GM21737 (cell line): ENCODE measurements around the gene CBLB.

ENCODE experiments used
- ATAC-seq: cut with Tn5 transposase; IDR thresholded peaks from one replicate; pipeline ENCODE4 v1.9.1; 2021; ENCODE audit warnings: mild to moderate bottlenecking, moderate library complexity; ENCODE audit not compliant: unreplicated experiment

The CBLB gene

DNA sequence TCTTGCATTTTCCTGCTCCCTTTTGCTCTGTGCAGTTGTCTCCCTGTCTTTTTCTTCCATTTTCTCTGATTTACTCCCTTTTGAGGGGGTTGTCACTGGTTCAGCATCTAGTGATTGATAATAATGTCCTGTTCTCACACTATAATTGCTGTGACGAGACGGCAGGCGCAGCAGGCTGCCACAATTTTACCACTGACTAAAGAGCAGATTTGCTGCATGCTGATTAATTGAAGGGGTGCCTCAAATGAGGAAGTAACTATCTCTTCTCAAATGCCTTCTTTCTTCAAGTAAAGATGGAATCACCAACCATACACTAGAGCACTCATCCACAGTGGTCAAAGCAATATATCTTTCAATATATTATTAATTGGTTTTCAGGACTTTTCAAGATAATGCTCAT lies 219.3 kb downstream of the CBLB start:
- no peak for ATAC-seq

DNA sequence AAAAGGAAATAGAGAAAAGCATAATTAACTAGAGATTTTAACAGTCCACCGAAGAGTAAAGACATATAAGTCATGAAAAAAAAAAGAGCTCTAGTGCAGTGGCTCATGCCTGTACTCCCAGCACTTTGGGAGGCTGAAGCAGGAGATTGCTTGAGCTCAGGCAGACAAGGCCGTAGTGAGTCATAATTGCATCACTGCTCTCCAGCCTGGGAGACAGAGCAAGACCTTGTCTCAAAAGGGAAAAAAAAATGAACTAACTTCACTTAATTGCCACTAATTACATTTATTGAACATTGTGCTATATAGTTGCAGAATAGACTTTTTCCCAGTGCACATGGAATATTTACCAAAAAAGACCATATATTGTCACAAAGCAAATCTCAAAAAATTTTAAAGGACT lies 221.8 kb downstream of the CBLB start:
- ATAC-seq, result no peak

DNA sequence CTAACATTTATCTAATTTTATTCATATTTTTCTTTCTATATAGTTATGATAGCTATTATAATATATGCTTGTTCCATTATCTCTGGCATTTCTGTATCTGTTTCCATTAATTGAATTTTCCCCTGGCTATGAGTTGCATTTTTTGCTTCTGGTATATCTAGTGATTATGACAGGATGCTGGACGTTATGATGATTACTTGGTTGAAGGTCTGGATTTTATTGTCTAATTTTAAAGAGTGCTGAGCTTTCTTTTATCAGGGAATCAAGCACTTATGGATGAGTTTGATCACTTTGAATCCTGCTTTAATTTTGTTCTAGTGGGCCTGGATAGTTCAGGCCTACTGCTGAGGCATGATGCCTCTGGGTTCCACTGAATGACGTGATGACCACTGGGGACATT lies 229.7 kb downstream of the CBLB start:
- ATAC-seq, result no peak

DNA sequence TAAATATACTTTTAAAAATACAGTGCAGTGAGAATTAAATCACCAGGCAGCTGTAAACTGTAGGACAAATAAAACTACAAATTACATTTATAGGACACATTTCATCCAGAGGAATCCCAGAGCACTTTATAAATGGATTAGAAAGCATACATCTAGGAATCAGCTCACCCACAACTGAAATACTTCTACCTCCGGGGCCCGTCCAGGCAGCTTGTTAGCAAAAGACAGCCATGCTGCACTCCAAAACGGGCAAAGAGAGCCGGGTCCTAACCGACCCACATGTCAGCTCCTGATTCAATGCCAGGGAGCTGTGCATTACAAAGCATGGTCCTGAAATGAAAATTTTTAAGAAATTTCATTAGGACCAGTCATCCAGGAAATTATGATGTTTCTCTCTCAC lies 234.1 kb downstream of the CBLB start:
- no peak for ATAC-seq

DNA sequence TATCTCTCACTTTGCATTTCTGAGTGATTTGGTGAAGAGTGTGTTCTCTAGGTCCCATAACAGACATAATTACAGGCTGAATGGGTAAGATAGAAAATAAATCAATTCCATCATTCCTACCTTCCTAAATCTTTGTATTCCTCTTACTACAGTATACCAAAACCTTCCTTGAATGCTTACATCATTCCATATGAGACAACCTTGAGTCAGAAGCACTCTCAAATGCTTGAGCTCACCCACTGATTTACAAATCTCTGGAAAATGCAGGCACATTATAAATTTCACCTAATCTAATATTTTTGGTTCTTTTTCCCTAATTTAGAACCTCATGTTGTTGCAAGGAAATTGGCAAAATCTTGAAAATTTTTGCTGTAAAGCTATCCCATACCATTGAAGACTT lies 239.1 kb downstream of the CBLB start:
- no peak for ATAC-seq

- ATAC-seq, result no peak
Measured at GRCh38 chr3:105626739-105627138, 242.1 kb downstream of the CBLB start.

GRCh38 chr3:105622169-105622568 lies 246.6 kb downstream of the CBLB start:
- no peak for ATAC-seq

DNA sequence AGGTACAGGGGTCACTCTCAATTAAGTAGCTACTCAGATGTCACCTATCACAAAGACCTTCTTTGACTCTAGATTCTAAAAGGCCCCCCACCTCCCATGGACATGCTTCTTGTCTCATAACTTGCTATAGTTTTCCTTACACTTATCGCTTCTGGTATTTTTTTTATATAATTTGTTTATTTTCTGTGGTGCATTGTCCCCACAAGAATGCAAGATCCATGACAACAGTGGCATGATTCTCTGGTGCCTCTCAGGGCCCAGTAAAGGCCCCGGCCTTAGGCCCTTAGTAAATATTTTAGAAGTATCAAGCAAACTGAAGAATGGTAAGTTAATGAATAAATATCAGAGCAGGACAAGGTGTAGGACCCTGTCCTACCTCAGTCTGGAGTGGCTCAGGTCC lies 248.6 kb downstream of the CBLB start:
- no peak for ATAC-seq

DNA sequence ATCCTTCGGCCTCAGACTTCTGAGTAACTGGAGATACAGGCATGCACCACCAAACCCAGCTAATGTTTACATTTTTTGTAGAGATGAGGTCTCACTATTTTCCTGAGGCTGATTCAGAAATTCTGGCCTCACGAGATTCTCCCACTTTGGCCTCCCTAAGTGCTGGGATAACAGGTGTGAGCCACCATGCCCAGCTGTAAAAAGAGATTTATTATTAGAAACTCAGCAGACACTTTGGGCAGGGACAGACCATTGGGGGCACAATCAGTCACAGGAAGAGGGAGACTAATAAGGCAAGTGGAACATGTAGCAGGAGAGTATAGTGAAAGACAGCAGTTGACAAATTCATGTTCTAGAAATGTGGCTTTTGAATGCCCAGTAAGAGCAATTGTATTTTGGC lies 249.2 kb downstream of the CBLB start:
- no peak for ATAC-seq

DNA sequence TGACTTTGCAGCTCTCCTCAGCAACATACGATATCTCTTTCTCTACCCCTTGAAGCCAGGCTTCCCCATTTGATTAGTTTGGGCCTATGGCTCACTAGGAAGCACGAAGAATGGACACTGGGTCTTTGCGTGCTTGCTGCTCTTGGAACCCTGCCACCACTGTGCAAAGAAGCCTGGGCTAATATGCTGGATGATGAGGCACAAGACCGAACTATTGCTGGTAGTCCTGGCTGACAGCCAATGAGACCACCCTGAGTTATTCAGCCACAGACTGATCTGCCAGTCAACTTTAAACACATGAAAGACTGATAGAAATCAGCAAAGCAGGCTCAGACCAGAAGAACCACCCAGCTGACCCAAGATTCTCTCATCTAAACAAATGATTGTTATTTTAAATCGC lies 250.3 kb downstream of the CBLB start:
- ATAC-seq, result no peak

DNA sequence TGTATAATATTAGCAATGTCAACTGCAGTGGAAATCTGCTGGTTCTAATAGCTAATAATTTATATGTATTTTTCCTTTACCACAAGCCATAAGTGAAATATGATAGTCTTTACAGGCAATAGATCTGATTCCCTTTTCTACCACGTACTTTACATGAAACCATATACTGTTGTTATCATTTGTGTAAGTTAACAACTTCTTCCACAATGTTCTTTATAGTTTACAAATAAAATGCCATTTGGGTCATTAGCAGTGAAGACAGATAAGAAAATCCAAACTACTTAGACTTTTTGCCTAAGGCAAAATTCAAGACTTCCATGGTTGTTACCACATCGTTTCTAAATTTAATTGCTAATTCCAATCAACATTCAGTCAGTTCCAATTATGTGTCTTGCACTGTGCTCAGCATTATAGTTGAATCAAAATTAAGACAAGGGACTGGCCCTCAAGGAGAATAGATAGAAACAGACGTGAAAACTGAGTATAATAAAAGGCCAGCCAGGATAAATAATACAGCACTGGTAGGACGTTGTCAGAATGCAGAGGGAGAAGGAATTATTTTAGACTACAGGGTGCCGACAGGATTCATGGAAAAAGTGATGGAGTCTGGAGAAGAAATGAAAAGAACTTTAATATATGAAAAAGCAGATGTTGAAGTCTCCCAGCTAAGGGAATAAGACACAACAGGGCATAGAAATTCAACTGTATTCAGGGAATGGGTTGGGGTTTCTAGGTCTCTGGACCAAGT lies 252.3 kb downstream of the CBLB start:
- ATAC-seq, result no peak

GRCh38 chr3:105615814-105616213 lies 253.0 kb downstream of the CBLB start:
- no peak for ATAC-seq

DNA sequence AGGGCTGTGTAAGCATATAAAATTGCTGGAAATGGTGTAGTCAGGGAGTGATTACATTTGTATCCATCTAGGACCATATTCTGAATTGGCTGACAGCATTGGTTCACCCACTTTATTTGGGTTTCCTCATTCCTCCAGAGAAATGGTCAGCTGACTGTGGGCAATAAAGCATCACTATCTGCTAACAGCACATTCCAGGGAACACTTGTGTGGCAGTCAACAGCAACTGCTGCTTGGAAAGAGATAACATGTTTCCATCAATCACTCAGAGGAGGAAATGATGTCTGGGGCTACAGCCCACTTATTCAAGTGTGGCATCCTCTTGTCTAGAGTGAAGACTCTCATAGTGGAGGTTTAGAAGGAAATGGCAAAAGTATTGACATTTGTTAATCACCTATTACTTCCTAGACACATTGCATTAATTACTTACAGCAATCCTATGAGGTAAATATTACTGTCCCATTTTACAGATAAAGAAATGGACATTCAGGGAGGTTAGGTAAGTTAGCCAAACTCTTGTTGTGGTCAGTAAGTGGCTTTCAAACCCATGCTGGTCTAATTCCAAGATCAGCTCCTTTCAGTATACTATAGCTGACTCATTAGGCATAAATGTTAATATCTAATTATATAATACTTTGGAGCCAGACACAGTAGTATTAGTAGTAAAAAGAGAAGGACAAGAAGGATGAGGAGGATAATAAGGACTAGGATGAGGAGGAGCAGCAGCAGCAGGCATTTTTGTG lies 254.4 kb downstream of the CBLB start:
- no peak for ATAC-seq

DNA sequence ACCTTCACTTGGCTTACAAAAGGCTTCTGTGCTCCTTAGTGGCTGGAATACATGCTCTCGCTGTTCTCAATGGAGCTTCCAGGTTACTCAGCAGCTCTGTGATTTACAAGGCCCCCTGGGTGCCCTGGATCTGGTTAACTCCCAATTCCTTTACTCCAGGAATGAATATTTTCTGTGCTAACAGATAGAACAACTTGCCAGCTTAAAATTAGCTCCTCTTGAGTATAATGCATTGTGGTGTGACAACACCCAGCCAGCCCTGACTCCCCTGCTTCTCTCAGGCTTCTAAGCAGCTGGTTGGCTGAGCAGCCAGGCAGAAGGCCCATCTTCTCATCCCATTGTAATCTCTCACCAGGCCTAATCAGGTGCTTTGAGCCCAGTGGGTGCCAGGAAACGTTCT lies 255.7 kb downstream of the CBLB start:
- no peak for ATAC-seq

DNA sequence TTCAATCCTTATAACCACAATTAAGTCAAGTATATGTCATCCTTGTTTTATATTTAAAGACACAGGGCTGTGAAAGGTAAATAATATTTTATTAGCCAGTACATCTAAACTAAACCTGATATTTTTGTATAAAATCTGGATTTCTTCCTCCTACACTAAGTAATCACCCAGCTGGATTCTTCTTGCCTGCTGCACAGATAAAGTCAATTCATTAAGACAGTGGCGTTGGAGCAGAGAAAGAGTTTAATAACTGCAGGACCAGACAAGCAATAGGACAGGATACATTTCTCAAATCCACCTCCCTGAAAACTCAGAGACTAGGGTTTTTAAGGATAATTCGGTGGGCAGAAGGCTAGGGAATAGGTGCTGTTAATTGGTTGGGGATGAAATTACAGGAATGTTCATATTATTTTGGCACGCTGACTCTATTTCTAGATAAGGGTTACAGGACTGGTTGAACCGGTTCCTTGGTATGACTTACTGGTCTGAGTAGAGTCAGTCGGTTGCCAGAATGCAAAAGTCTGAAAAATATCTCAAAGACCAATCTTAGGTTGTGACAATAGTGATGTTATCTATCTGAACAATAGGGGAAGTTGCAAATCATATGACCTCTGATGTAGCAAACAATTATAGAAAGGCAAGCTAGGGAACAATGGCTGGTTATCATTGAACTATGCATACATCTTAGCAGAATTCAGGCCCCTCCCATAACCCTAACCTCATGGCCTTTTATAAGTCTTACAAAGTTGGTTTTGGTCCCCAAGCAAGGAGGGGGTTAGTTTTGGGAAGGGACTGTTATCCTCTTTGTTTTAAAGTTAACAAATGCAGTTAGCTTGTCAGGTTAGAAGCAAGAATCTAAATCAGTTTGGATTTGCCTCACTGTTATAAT lies 257.3 kb downstream of the CBLB start:
- no peak for ATAC-seq

DNA sequence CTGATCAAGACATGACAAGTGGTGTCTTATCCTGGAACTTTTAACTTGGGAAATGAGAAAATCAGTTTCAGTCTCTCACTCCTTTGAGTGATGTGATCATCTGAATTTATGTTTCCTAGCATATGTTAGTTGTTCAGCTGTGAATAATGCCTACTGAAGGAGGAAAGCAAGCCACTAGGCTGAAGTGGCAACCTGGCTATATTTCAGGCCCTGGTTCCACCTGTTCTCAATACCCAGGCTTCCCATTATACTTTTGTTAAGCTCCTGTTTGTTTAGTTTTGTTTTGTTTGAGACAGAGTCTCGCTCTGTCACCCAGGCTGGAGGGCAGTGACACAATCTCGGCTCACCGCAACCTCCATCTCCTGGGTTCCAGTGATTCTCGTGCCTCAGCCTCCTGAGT lies 258.3 kb downstream of the CBLB start:
- ATAC-seq, result no peak

GRCh38 chr3:105608623-105609022 lies 260.2 kb downstream of the CBLB start:
- no peak for ATAC-seq

GRCh38 chr3:105606016-105606415 lies 262.8 kb downstream of the CBLB start:
- no peak for ATAC-seq
